Dendritic cell treated with granulocyte-macrophage colony-stimulating factor and Interleukin-4, amounts not matched to agents 40 ng/mL and 50 ng/mL, for 4 days (primary cell): ENCODE results near the gene GRIA4.

Experiments
- H3K27ac Mint-ChIP-seq: one replicate; pipeline ENCODE4 v1.8.0; 2022; ENCODE audit warnings: mild to moderate bottlenecking, mixed read lengths
- H3K27me3 Mint-ChIP-seq: one replicate; pipeline ENCODE4 v1.8.0; 2022; ENCODE audit warnings: mild to moderate bottlenecking, mixed read lengths
- H3K36me3 Mint-ChIP-seq: one replicate; pipeline ENCODE4 v1.8.0; 2022; ENCODE audit warnings: low read depth, mixed read lengths
- H3K4me1 Mint-ChIP-seq: one replicate; pipeline ENCODE4 v1.8.0; 2022; ENCODE audit warnings: low read depth, mixed read lengths
- H3K4me3 Mint-ChIP-seq: one replicate; pipeline ENCODE4 v1.8.0; 2022; ENCODE audit warnings: mild to moderate bottlenecking, moderate library complexity, mixed read lengths
- H3K9me3 Mint-ChIP-seq: one replicate; pipeline ENCODE4 v1.8.0; 2022; ENCODE audit warnings: mixed read lengths
- intact Hi-C: fragments of 100-400 bp; cut with micrococcal nuclease; formaldehyde crosslinking; loops from one replicate; pipeline ENCODE4 v1.15.0; 2022

The GRIA4 gene

GRCh38 chr11:105713106-105713505 lies 103.2 kb downstream of the GRIA4 start:
- H3K4me1 Mint-ChIP-seq, result no peaks in the 10 kb centered on the region
- H3K27me3 Mint-ChIP-seq, result no peaks in the 10 kb centered on the region
- H3K9me3 Mint-ChIP-seq, result no peaks in the 10 kb centered on the region
- H3K4me3 Mint-ChIP-seq, result no peak overlapping the region
- H3K27ac Mint-ChIP-seq, result no peak overlapping the region
- intact Hi-C loops, result no loop called here
- no peaks in the 10 kb centered on the region for H3K36me3 Mint-ChIP-seq

GRCh38 chr11:105713696-105714095 lies 103.8 kb downstream of the GRIA4 start:
- no peak overlapping the region for H3K4me3 Mint-ChIP-seq
- H3K36me3 Mint-ChIP-seq, result no peaks in the 10 kb centered on the region

GRCh38 chr11:105718641-105719040 lies 108.8 kb downstream of the GRIA4 start:
- intact Hi-C loops, result no loop called here

More at GRCh38 chr11:105713696-105714095, 103.8 kb downstream of the GRIA4 start:
- Mint-ChIP-seq H3K9me3 (peaks cover 5% of the 10 kb centered on the region), H3K27me3 (no peaks in the 10 kb centered on the region), H3K4me1 (no peaks in the 10 kb centered on the region), H3K27ac (no peak overlapping the region)
- intact Hi-C loops, result no loop called here

GRCh38 chr11:105719073-105719822 lies 109.4 kb downstream of the GRIA4 start:
- H3K4me3 Mint-ChIP-seq, result no peak overlapping the region
- H3K27ac Mint-ChIP-seq, result no peak overlapping the region
- H3K27me3 Mint-ChIP-seq, result no peaks in the 10 kb centered on the region

More at GRCh38 chr11:105718641-105719040, 108.8 kb downstream of the GRIA4 start:
- H3K27ac Mint-ChIP-seq, result no peak overlapping the region
- H3K36me3 Mint-ChIP-seq, result no peaks in the 10 kb centered on the region
- peaks cover 11% of the 10 kb centered on the region for H3K9me3 Mint-ChIP-seq
- no peaks in the 10 kb centered on the region for H3K27me3 Mint-ChIP-seq
- no peak overlapping the region for H3K4me3 Mint-ChIP-seq
- H3K4me1 Mint-ChIP-seq, result no peaks in the 10 kb centered on the region

GRCh38 chr11:105720096-105720495 lies 110.2 kb downstream of the GRIA4 start:
- Mint-ChIP-seq H3K4me1 (no peaks in the 10 kb centered on the region), H3K9me3 (peaks cover 11% of the 10 kb centered on the region), H3K27me3 (no peaks in the 10 kb centered on the region), H3K27ac (no peak overlapping the region), H3K36me3 (no peaks in the 10 kb centered on the region), H3K4me3 (no peak overlapping the region)
- intact Hi-C loops, result no loop called here

More at GRCh38 chr11:105719073-105719822, 109.4 kb downstream of the GRIA4 start:
- Mint-ChIP-seq H3K36me3 (no peaks in the 10 kb centered on the region), H3K4me1 (no peaks in the 10 kb centered on the region), H3K9me3 (peaks cover 11% of the 10 kb centered on the region)
- intact Hi-C loops, result no loop called here

- H3K4me1 Mint-ChIP-seq, result no peaks in the 10 kb centered on the region
- H3K27ac Mint-ChIP-seq, result no peak overlapping the region
- peaks cover 27% of the 10 kb centered on the region for H3K9me3 Mint-ChIP-seq
- no peak overlapping the region for H3K4me3 Mint-ChIP-seq
- H3K36me3 Mint-ChIP-seq, result no peaks in the 10 kb centered on the region
- intact Hi-C loops, result no loop called here
- no peaks in the 10 kb centered on the region for H3K27me3 Mint-ChIP-seq
These were observed 113.4 kb downstream of the GRIA4 start for GRCh38 chr11:105723269-105723668.

GRCh38 chr11:105732611-105733010 lies 122.7 kb downstream of the GRIA4 start:
- intact Hi-C loops, result no loop called here
- H3K4me1 Mint-ChIP-seq, result no peaks in the 10 kb centered on the region
- H3K27ac Mint-ChIP-seq, result no peak overlapping the region
- H3K27me3 Mint-ChIP-seq, result no peaks in the 10 kb centered on the region
- peaks cover 43% of the 10 kb centered on the region for H3K9me3 Mint-ChIP-seq
- H3K36me3 Mint-ChIP-seq, result no peaks in the 10 kb centered on the region
- H3K4me3 Mint-ChIP-seq, result no peak overlapping the region

- H3K36me3 Mint-ChIP-seq, result no peaks in the 10 kb centered on the region
- no peaks in the 10 kb centered on the region for H3K4me1 Mint-ChIP-seq
- H3K27ac Mint-ChIP-seq, result no peak overlapping the region
- no peaks in the 10 kb centered on the region for H3K27me3 Mint-ChIP-seq
- H3K4me3 Mint-ChIP-seq, result no peak overlapping the region
- intact Hi-C loops, result no loop called here
- H3K9me3 Mint-ChIP-seq, result peaks cover 26% of the 10 kb centered on the region
These were observed 124.6 kb downstream of the GRIA4 start for GRCh38 chr11:105734426-105734825.

- intact Hi-C loops, result no loop called here
- Mint-ChIP-seq H3K27ac (no peak overlapping the region), H3K9me3 (peaks cover 1% of the 10 kb centered on the region), H3K4me1 (no peaks in the 10 kb centered on the region), H3K36me3 (no peaks in the 10 kb centered on the region), H3K4me3 (no peak overlapping the region), H3K27me3 (no peaks in the 10 kb centered on the region)
These were observed 128.4 kb downstream of the GRIA4 start for GRCh38 chr11:105738251-105738650.

GRCh38 chr11:105738986-105739795 lies 129.3 kb downstream of the GRIA4 start:
- Mint-ChIP-seq H3K36me3 (no peaks in the 10 kb centered on the region), H3K27ac (no peak overlapping the region), H3K27me3 (no peaks in the 10 kb centered on the region), H3K4me3 (no peak overlapping the region), H3K9me3 (peaks cover 10% of the 10 kb centered on the region), H3K4me1 (no peaks in the 10 kb centered on the region)
- intact Hi-C loops, result no loop called here

- intact Hi-C loops, result no loop called here
- Mint-ChIP-seq H3K9me3 (peaks cover 10% of the 10 kb centered on the region), H3K27me3 (no peaks in the 10 kb centered on the region), H3K4me1 (no peaks in the 10 kb centered on the region), H3K36me3 (no peaks in the 10 kb centered on the region), H3K27ac (no peak overlapping the region), H3K4me3 (no peak overlapping the region)
These were observed 130.5 kb downstream of the GRIA4 start for GRCh38 chr11:105740164-105740903.

- intact Hi-C loops, result no loop called here
- no peaks in the 10 kb centered on the region for H3K27me3 Mint-ChIP-seq
- no peak overlapping the region for H3K27ac Mint-ChIP-seq
- no peaks in the 10 kb centered on the region for H3K36me3 Mint-ChIP-seq
- no peaks in the 10 kb centered on the region for H3K4me1 Mint-ChIP-seq
- no peak overlapping the region for H3K4me3 Mint-ChIP-seq
- H3K9me3 Mint-ChIP-seq, result peaks cover 10% of the 10 kb centered on the region
These were observed 131.7 kb downstream of the GRIA4 start for GRCh38 chr11:105741488-105742020.

GRCh38 chr11:105754260-105754659 lies 144.4 kb downstream of the GRIA4 start:
- Mint-ChIP-seq H3K27ac (no peak overlapping the region), H3K4me3 (no peak overlapping the region), H3K9me3 (no peaks in the 10 kb centered on the region), H3K27me3 (no peaks in the 10 kb centered on the region), H3K36me3 (no peaks in the 10 kb centered on the region), H3K4me1 (no peaks in the 10 kb centered on the region)
- intact Hi-C loops, result no loop called here

- no peaks in the 10 kb centered on the region for H3K27me3 Mint-ChIP-seq
- no peak overlapping the region for H3K4me3 Mint-ChIP-seq
- no peaks in the 10 kb centered on the region for H3K36me3 Mint-ChIP-seq
- no peaks in the 10 kb centered on the region for H3K4me1 Mint-ChIP-seq
- no peaks in the 10 kb centered on the region for H3K9me3 Mint-ChIP-seq
- H3K27ac Mint-ChIP-seq, result no peak overlapping the region
- intact Hi-C loops, result no loop called here
These were observed 144.8 kb downstream of the GRIA4 start for GRCh38 chr11:105754716-105755115.
